Natural killer cell (primary cell): ENCODE results near the gene ICAM3. TPM values are rescaled to one million over a fixed set of nuclear protein-coding genes. Genes with fewer than 3 reads are reported as not detected.

ENCODE experiments used
- ATAC-seq, 3 donors: fragments of 150-1000 bp in 2 of 3; fragments of 200-7000 bp in 1 of 3; cut with Tn5 transposase; 1 replicate in 1 of 3; 2 replicates in 2 of 3; pipeline ENCODE4 v1.10.0; 2021; ENCODE audit warnings: mild to moderate bottlenecking in 2 of 3, moderate library complexity in 2 of 3
- DNase-seq, 2 donors: peaks; one replicate each; pipeline versions ENCODE4 v3.0.0 to v3.0.0-alpha.2; 2013 to 2021; ENCODE audit warnings: mixed read lengths in 1 of 2
- H3K27ac ChIP-seq: one replicate; pipeline ENCODE4 v1.5.1; 2013; ENCODE audit warnings: mild to moderate bottlenecking, low read length
- H3K27me3 ChIP-seq: one replicate; pipeline ENCODE4 v1.6.1; 2013; ENCODE audit warnings: low read length; ENCODE audit not compliant: control insufficient read depth, insufficient read depth
- H3K36me3 ChIP-seq: one replicate; pipeline ENCODE4 v1.6.1; 2013; ENCODE audit warnings: low read length; ENCODE audit not compliant: control insufficient read depth, insufficient read depth
- H3K4me1 ChIP-seq: one replicate; pipeline ENCODE4 v1.6.1; 2013; ENCODE audit warnings: low read length; ENCODE audit not compliant: control insufficient read depth, insufficient read depth
- H3K4me3 ChIP-seq: one replicate; pipeline ENCODE4 v1.5.1; 2013; ENCODE audit warnings: low read length
- H3K9me3 ChIP-seq: one replicate; pipeline ENCODE4 v1.6.1; 2013; ENCODE audit warnings: low read length; ENCODE audit not compliant: control insufficient read depth, insufficient read depth
- H3K27ac Mint-ChIP-seq, 2 donors: one replicate each; pipeline ENCODE4 v1.8.0; 2022; ENCODE audit warnings: mild to moderate bottlenecking in 2 of 2, mixed read lengths in 2 of 2, moderate library complexity in 1 of 2
- H3K27me3 Mint-ChIP-seq, 2 donors: one replicate each; pipeline ENCODE4 v1.8.0; 2022; ENCODE audit warnings: low read depth in 2 of 2, mixed read lengths in 2 of 2
- H3K36me3 Mint-ChIP-seq: one replicate; pipeline ENCODE4 v1.8.0; 2022; ENCODE audit warnings: mixed read lengths
- H3K4me1 Mint-ChIP-seq, 2 donors: one replicate each; pipeline ENCODE4 v1.8.0; 2022; ENCODE audit warnings: mixed read lengths in 2 of 2
- H3K4me3 Mint-ChIP-seq: one replicate; pipeline ENCODE4 v1.8.0; 2022; ENCODE audit warnings: mild to moderate bottlenecking, moderate library complexity, mixed read lengths
- H3K9me3 Mint-ChIP-seq, 2 donors: one replicate each; pipeline ENCODE4 v1.8.0; 2022; ENCODE audit warnings: mixed read lengths in 2 of 2
- CTCF ChIP-seq: fragments of 200-600 bp; IDR thresholded peaks from one replicate; pipeline ENCODE4 v1.8.0; 2022; ENCODE audit warnings: antibody characterized with exemption
- WGBS: methylation state at CpG from one replicate; pipeline ENCODE4 v1.1.7; 2013; ENCODE audit warnings: missing lambda C conversion rate; ENCODE audit not compliant: insufficient coverage; 5-methylcytosine and 5-hydroxymethylcytosine counted together
- intact Hi-C: fragments of 100-400 bp; cut with micrococcal nuclease; formaldehyde crosslinking; loops from one replicate; pipeline ENCODE4 v1.14.2; 2022
- total RNA-seq, 4 donors: library from RNA; stranded (reverse); fragments of 120-200 nt in 1 of 4; gene quantifications; one replicate each; pipeline versions ENCODE4 v1.2.3 to v1.2.4, GENCODE V29; 2013 to 2022

ICAM3 gene
- total RNA-seq, 3 donors from 2014 or later (not counting 1 experiment from before 2014, with no cell fraction given) = 189 to 224 (median 199) TPM

GRCh38 chr19:10284065-10284959 lies 55.1 kb downstream of the ICAM3 start:
- no peak for ATAC-seq
- peaks cover 0 to 13% of the 10 kb centered on the region in 2 donors for H3K27me3 Mint-ChIP-seq
- no peaks in the 10 kb centered on the region for H3K9me3 Mint-ChIP-seq
- peaks cover 10% of the 10 kb centered on the region for H3K36me3 Mint-ChIP-seq
- H3K4me3 Mint-ChIP-seq = no peak overlapping the region
- H3K36me3 ChIP-seq = peaks cover 31% of the 10 kb centered on the region
- H3K27me3 ChIP-seq = peaks cover 20% of the 10 kb centered on the region
- no peak overlapping the region for H3K27ac ChIP-seq
- peak overlapping the region in 1 of 2 donors; percentile 41 for H3K27ac Mint-ChIP-seq
- TF ChIP-seq CTCF = no peak
- H3K4me1 ChIP-seq = peaks cover 55% of the 10 kb centered on the region
- DNase-seq = no peak
- intact Hi-C loops = no loop called here
- 97% methylated on average over 34 of the region's 34 CpGs for WGBS
- peaks cover 30 to 39% of the 10 kb centered on the region in 2 donors for H3K4me1 Mint-ChIP-seq
- no peak overlapping the region for H3K4me3 ChIP-seq
- no peaks in the 10 kb centered on the region for H3K9me3 ChIP-seq

Other genes with a start within 250 kb of the ICAM3 start
- gene ANGPTL6, start 236.9 kb downstream of the ICAM3 start, total RNA-seq = 1 to 10 TPM; 2.9 to 5.5 (median 3.3) TPM
- gene PPAN, start 233.3 kb downstream of the ICAM3 start, total RNA-seq = 10 to 100 TPM; 60.0 to 72.2 (median 69.2) TPM
- 10 to 100 TPM; 44.1 to 52.3 (median 51.0) TPM for gene P2RY11, start 227.9 kb downstream of the ICAM3 start, total RNA-seq
- gene EIF3G, start 219.7 kb downstream of the ICAM3 start, total RNA-seq = 100 to 1,000 TPM; 377 to 471 (median 423) TPM
- gene DNMT1, start 144.7 kb downstream of the ICAM3 start, total RNA-seq = 100 to 1,000 TPM; 266 to 323 (median 275) TPM
- gene S1PR2, start 108.3 kb downstream of the ICAM3 start, total RNA-seq = 10 to 100 TPM in 1 of 3 donors, 1 to 10 TPM in 2; 6.8 to 12.6 (median 9.5) TPM
- gene MRPL4, start 87.4 kb downstream of the ICAM3 start, total RNA-seq = 10 to 100 TPM; 34.5 to 41.6 (median 40.2) TPM
- gene ICAM1, start 68.5 kb downstream of the ICAM3 start, total RNA-seq = 10 to 100 TPM; 33.1 to 73.7 (median 56.5) TPM
- 1 to 10 TPM; 1.3 to 3.6 (median 3.0) TPM for gene ICAM4, start 52.7 kb downstream of the ICAM3 start, total RNA-seq
- gene ICAM5, start 49.7 kb downstream of the ICAM3 start, total RNA-seq = 1 to 10 TPM; 1.1 to 1.6 (median 1.5) TPM
- gene ZGLP1, start 29.8 kb downstream of the ICAM3 start, total RNA-seq = 1 to 10 TPM; 1.4 to 2.2 (median 1.9) TPM
- gene FDX2, start 23.6 kb downstream of the ICAM3 start, total RNA-seq = 1 to 10 TPM; 1.7 to 4.1 (median 4.0) TPM
- gene RAVER1, start 6.1 kb downstream of the ICAM3 start, total RNA-seq = 10 to 100 TPM; 42.5 to 64.3 (median 55.9) TPM
- gene TYK2, start 40.9 kb upstream of the ICAM3 start, total RNA-seq = 100 to 1,000 TPM; 401 to 469 (median 454) TPM
- gene CDC37, start 63.9 kb upstream of the ICAM3 start, total RNA-seq = 100 to 1,000 TPM; 211 to 242 (median 223) TPM
- gene PDE4A, start 80.9 kb upstream of the ICAM3 start, total RNA-seq = 10 to 100 TPM; 34.2 to 46.2 (median 44.9) TPM
- 10 to 100 TPM; 28.1 to 39.4 (median 34.6) TPM for gene KEAP1, start 163.7 kb upstream of the ICAM3 start, total RNA-seq
- 100 to 1,000 TPM; 307 to 433 (median 368) TPM for gene S1PR5, start 177.8 kb upstream of the ICAM3 start, total RNA-seq
- gene ATG4D, start 204.3 kb upstream of the ICAM3 start, total RNA-seq = 100 to 1,000 TPM; 128 to 155 (median 138) TPM
- gene KRI1, start 226.4 kb upstream of the ICAM3 start, total RNA-seq = 10 to 100 TPM; 36.6 to 53.0 (median 49.5) TPM
- 100 to 1,000 TPM in 2 of 3 donors, 10 to 100 TPM in 1; 82.7 to 102 (median 101) TPM for gene CDKN2D, start 229.4 kb upstream of the ICAM3 start, total RNA-seq
- 1 to 10 TPM in 1 of 3 donors, not detected in 2; 1.3 TPM for gene AP1M2, start 247.7 kb upstream of the ICAM3 start, total RNA-seq